H9 (cell line): ENCODE measurements around the gene TESK1. TPM values are rescaled to one million over a fixed set of nuclear protein-coding genes. Genes with fewer than 3 reads are reported as not detected.

Experiments
- DNase-seq: peaks from one replicate; pipeline ENCODE4 v3.0.0-alpha.2; 2017
- H2AFZ ChIP-seq: one replicate; pipeline ENCODE4 v1.6.1; 2013; ENCODE audit warnings: mild to moderate bottlenecking, low read length, control low read depth, moderate library complexity
- H2AK5ac ChIP-seq: 2 replicates; pipeline ENCODE4 v1.6.1; 2013; ENCODE audit warnings: low read length, control low read depth, mixed read lengths; ENCODE audit not compliant: insufficient read length
- H2BK120ac ChIP-seq: one replicate; pipeline ENCODE4 v1.6.1; 2013; ENCODE audit warnings: low read depth, mild to moderate bottlenecking, low read length, control low read depth, inconsistent platforms; ENCODE audit not compliant: poor library complexity, severe bottlenecking
- H2BK12ac ChIP-seq: 2 replicates; pipeline ENCODE4 v1.6.1; 2013; ENCODE audit warnings: low read length, control low read depth, mixed read lengths, low read depth; ENCODE audit not compliant: insufficient read length
- H2BK15ac ChIP-seq: 2 replicates; pipeline ENCODE4 v1.6.1; 2013; ENCODE audit warnings: low read depth, low read length, control low read depth
- H2BK20ac ChIP-seq: one replicate; pipeline ENCODE4 v1.6.1; 2013; ENCODE audit warnings: low read depth, mild to moderate bottlenecking, low read length, control low read depth, inconsistent platforms; ENCODE audit not compliant: poor library complexity, severe bottlenecking
- H2BK5ac ChIP-seq: 2 replicates; pipeline ENCODE4 v1.6.1; 2013; ENCODE audit warnings: low read length, control low read depth, mixed read lengths; ENCODE audit not compliant: insufficient read length
- H3K14ac ChIP-seq: 2 replicates; pipeline ENCODE4 v1.6.1; 2013; ENCODE audit warnings: low read length, control low read depth; ENCODE audit not compliant: insufficient read depth
- H3K18ac ChIP-seq: 2 replicates; pipeline ENCODE4 v1.6.1; 2013; ENCODE audit warnings: low read depth, mild to moderate bottlenecking, mixed read lengths, low read length, control low read depth; ENCODE audit not compliant: insufficient read length
- H3K23ac ChIP-seq: 2 replicates; pipeline ENCODE4 v1.6.1; 2013; ENCODE audit warnings: low read length, control low read depth, mixed read lengths, low read depth; ENCODE audit not compliant: insufficient read length
- H3K23me2 ChIP-seq: 2 replicates; pipeline ENCODE4 v1.6.1; 2013; ENCODE audit warnings: low read depth, mild to moderate bottlenecking, mixed read lengths, low read length, control low read depth; ENCODE audit not compliant: insufficient read length, poor library complexity, severe bottlenecking
- H3K27ac ChIP-seq: 2 replicates; pipeline ENCODE4 v1.5.1; 2013; ENCODE audit warnings: low read length, control low read depth, mixed read lengths, low read depth; ENCODE audit not compliant: insufficient read length
- H3K27me3 ChIP-seq: 2 replicates; pipeline ENCODE4 v1.6.1; 2013; ENCODE audit warnings: low read length, control low read depth, inconsistent platforms; ENCODE audit not compliant: insufficient read depth
- H3K4ac ChIP-seq: 2 replicates; pipeline ENCODE4 v1.6.1; 2013; ENCODE audit warnings: low read depth, mild to moderate bottlenecking, control low read depth, inconsistent platforms, low read length, moderate library complexity
- H3K4me1 ChIP-seq: 2 replicates; pipeline ENCODE4 v1.6.1; 2013; ENCODE audit warnings: low read length, control low read depth, inconsistent platforms; ENCODE audit not compliant: insufficient read depth
- H3K4me2 ChIP-seq: 2 replicates; pipeline ENCODE4 v1.6.1; 2013; ENCODE audit warnings: low read length, control low read depth, mixed read lengths; ENCODE audit not compliant: insufficient read length, insufficient read depth
- H3K56ac ChIP-seq: 2 replicates; pipeline ENCODE4 v1.6.1; 2013; ENCODE audit warnings: low read depth, mild to moderate bottlenecking, mixed read lengths, low read length, control low read depth; ENCODE audit not compliant: insufficient read length
- H3K79me1 ChIP-seq: 2 replicates; pipeline ENCODE4 v1.6.1; 2013; ENCODE audit warnings: low read depth, mild to moderate bottlenecking, moderate library complexity, low read length, control low read depth, inconsistent platforms; ENCODE audit not compliant: insufficient read depth, poor library complexity, severe bottlenecking
- H3K79me2 ChIP-seq: 2 replicates; pipeline ENCODE4 v1.6.1; 2013; ENCODE audit warnings: low read length, control low read depth, inconsistent platforms; ENCODE audit not compliant: insufficient read depth
- H3K9ac ChIP-seq: 2 replicates; pipeline ENCODE4 v1.6.1; 2013; ENCODE audit warnings: low read length, control low read depth, mixed read lengths; ENCODE audit not compliant: insufficient read length; ENCODE audit errors: extremely low read depth
- H3K9me3 ChIP-seq: one replicate; pipeline ENCODE4 v1.6.1; 2013; ENCODE audit warnings: low read depth, low read length, inconsistent platforms; ENCODE audit not compliant: control insufficient read depth
- H3T11ph ChIP-seq: one replicate; pipeline ENCODE4 v1.6.1; 2013; ENCODE audit warnings: mild to moderate bottlenecking, low read length, control low read depth, inconsistent platforms
- H4K20me1 ChIP-seq: one replicate; pipeline ENCODE4 v1.6.1; 2013; ENCODE audit not compliant: control insufficient read depth, insufficient read length, insufficient read depth
- H4K5ac ChIP-seq: 2 replicates; pipeline ENCODE4 v1.6.1; 2013; ENCODE audit warnings: low read depth, mild to moderate bottlenecking, mixed read lengths, low read length, control low read depth; ENCODE audit not compliant: insufficient read length
- H4K8ac ChIP-seq: replicated peaks from 2 replicates; pipeline ENCODE4 v1.6.1; 2013; ENCODE audit warnings: low read length, control low read depth, mixed read lengths, low read depth; ENCODE audit not compliant: insufficient read length
- H4K91ac ChIP-seq: 2 replicates; pipeline ENCODE4 v1.6.1; 2013; ENCODE audit warnings: low read depth, mild to moderate bottlenecking, moderate library complexity, mixed read lengths, low read length, control low read depth; ENCODE audit not compliant: insufficient read length
- H3K27ac Mint-ChIP-seq, 3 experiments: 2 replicates in 2 of 3; 3 replicates in 1 of 3; pipeline ENCODE4 v1.8.0; 2020 to 2021; ENCODE audit warnings: mixed read lengths in 3 of 3, mild to moderate bottlenecking in 1 of 3, moderate library complexity in 1 of 3
- H3K27me3 Mint-ChIP-seq: 2 replicates; pipeline ENCODE4 v1.8.0; 2021; ENCODE audit warnings: low read depth, mild to moderate bottlenecking, moderate library complexity, mixed read lengths
- H3K36me3 Mint-ChIP-seq, 3 experiments: 2 replicates in 2 of 3; 3 replicates in 1 of 3; pipeline ENCODE4 v1.8.0; 2020 to 2021; ENCODE audit warnings: low read depth in 3 of 3, mixed read lengths in 3 of 3; ENCODE audit not compliant: insufficient read depth in 1 of 3
- H3K4me1 Mint-ChIP-seq, 2 experiments: 2 replicates each; pipeline ENCODE4 v1.8.0; 2020; ENCODE audit warnings: mixed read lengths in 2 of 2
- H3K4me3 Mint-ChIP-seq, 2 experiments: 2 replicates in 1 of 2; 3 replicates in 1 of 2; pipeline ENCODE4 v1.8.0; 2020 to 2021; ENCODE audit warnings: mild to moderate bottlenecking in 2 of 2, mixed read lengths in 2 of 2, moderate library complexity in 1 of 2
- H3K9me3 Mint-ChIP-seq, 2 experiments: 2 replicates in 1 of 2; 3 replicates in 1 of 2; pipeline ENCODE4 v1.8.0; 2020; ENCODE audit warnings: mild to moderate bottlenecking in 2 of 2, mixed read lengths in 2 of 2, moderate library complexity in 1 of 2
- CTCF ChIP-seq: fragments of 200-600 bp; sonication (generic); conservative IDR thresholded peaks from 3 replicates; pipeline ENCODE4 v1.8.0; 2021; ENCODE audit warnings: antibody characterized with exemption, mild to moderate bottlenecking
- WGBS: extraction: QIAGEN DNeasy Blood & Tissue Kit; methylation state at CpG from one replicate; pipeline ENCODE4 v1.1.7; 2013; ENCODE audit warnings: missing lambda C conversion rate, low lambda C conversion rate, mixed read lengths; ENCODE audit not compliant: insufficient read length; ENCODE audit errors: extremely low coverage; 5-methylcytosine and 5-hydroxymethylcytosine counted together
- total RNA-seq: library from RNA; stranded (reverse); gene quantifications from 2 replicates; pipeline ENCODE4 v1.2.1, GENCODE V29; 2021

TESK1 gene
- total RNA-seq, 1 experiment from 2014 or later: 28.6 TPM

GRCh38 chr9:35606138-35606504 is 1.1 kb downstream of the TESK1 start:
- H3K27ac Mint-ChIP-seq: peak overlapping the region in 1 of 3 experiments; percentile 29; a peak in 1 of 7 replicates

More at GRCh38 chr9:35606138-35606504, 1.1 kb downstream of the TESK1 start:
- H3K27ac ChIP-seq: no peak overlapping the region
- H4K8ac ChIP-seq: no peak overlapping the region
- WGBS: no CpG with 5 or more reads among the region's 5 CpGs
- Mint-ChIP-seq H3K36me3 (peaks cover 9 to 25% (median 21%) of the 10 kb centered on the region in 3 experiments; a peak in 6 of 7 replicates), H3K4me3 (peak overlapping the region; percentile 72 to 85), H3K27me3 (peaks cover 3% of the 10 kb centered on the region; the same call in 1 of the 2 replicates), H3K4me1 (peaks cover 14 to 23% of the 10 kb centered on the region in 2 experiments), H3K9me3 (no peaks in the 10 kb centered on the region; a peak in 1 of 5 replicates)
- DNase-seq: no peak
- no peak overlapping the region for H3K14ac ChIP-seq
- H3K79me2 ChIP-seq: no peaks in the 10 kb centered on the region
- no peak overlapping the region for H4K5ac ChIP-seq
- peak overlapping the region; percentile 81 for H3K4me2 ChIP-seq
- no peak overlapping the region for H2AK5ac ChIP-seq
- H3K23me2 ChIP-seq: peaks cover 15% of the 10 kb centered on the region
- H3K56ac ChIP-seq: no peak overlapping the region
- H4K20me1 ChIP-seq: no peaks in the 10 kb centered on the region
- H3K18ac ChIP-seq: no peak overlapping the region
- H3K27me3 ChIP-seq: no peaks in the 10 kb centered on the region
- H3K79me1 ChIP-seq: no peaks in the 10 kb centered on the region
- no peak overlapping the region for H3K23ac ChIP-seq
- H3K9ac ChIP-seq: peak overlapping the region; percentile 16
- no peak overlapping the region for H2BK120ac ChIP-seq
- no peak overlapping the region for H3T11ph ChIP-seq
- H3K9me3 ChIP-seq: no peaks in the 10 kb centered on the region
- H2AFZ ChIP-seq: no peak overlapping the region
- no peak overlapping the region for H2BK5ac ChIP-seq
- no peak overlapping the region for H2BK15ac ChIP-seq
- no peak for TF ChIP-seq CTCF
- H3K4ac ChIP-seq: no peak overlapping the region
- no peak overlapping the region for H2BK20ac ChIP-seq
- H4K91ac ChIP-seq: no peak overlapping the region
- H3K4me1 ChIP-seq: no peaks in the 10 kb centered on the region; the same call in 1 of the 2 replicates
- H2BK12ac ChIP-seq: no peak overlapping the region
